Measurements from ENCODE around the gene CFP.
"Not testable (repeated sequence)": the region's sequence is repeated elsewhere in the genome, so short reads cannot be mapped to it uniquely, and the experiment has no call there.

CFP gene

GRCh38 chrX:47629419-47630200, at the start of gene CFP:
CFP (minus strand) TSS chrX:47629930; CDS start chrX:47629844, 86 bp downstream.
- no peak for DNase-seq

GRCh38 chrX:47675959-47676859, 46.5 kb upstream of the CFP start:
- not testable (repeated sequence) for DNase-seq

- no peak for DNase-seq
These were observed 45.0 kb upstream of the CFP start for GRCh38 chrX:47674776-47675175.

- DNase-seq = not testable (repeated sequence)
These were observed 36.1 kb upstream of the CFP start for GRCh38 chrX:47665797-47666196.

DNA sequence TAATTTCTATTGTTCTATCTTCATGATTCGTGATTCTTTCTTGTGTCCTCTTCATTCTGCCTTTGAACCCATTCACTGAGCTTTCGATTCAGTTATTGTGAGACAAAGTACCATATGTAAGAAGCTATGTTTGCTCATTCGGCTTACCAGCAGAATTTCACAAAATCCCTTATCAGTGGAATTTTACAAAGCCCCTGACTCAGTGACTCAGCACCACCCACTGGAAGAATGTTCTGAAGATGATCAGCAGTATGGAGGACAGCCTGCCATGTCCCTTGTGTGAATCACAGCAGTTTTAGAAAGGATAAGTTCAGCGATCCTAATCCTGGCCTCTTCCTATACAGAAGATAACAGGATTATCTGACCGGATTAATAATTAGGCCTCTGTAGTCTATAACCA, 35.0 kb upstream of the CFP start:
- DNase-seq = no peak

GRCh38 chrX:47662144-47662657, 32.5 kb upstream of the CFP start:
- DNase-seq = peak; percentile 59

- no peak for DNase-seq
These were observed 31.8 kb upstream of the CFP start for GRCh38 chrX:47661539-47661938.

GRCh38 chrX:47659421-47659726, 29.6 kb upstream of the CFP start:
- no peak for DNase-seq

DNA sequence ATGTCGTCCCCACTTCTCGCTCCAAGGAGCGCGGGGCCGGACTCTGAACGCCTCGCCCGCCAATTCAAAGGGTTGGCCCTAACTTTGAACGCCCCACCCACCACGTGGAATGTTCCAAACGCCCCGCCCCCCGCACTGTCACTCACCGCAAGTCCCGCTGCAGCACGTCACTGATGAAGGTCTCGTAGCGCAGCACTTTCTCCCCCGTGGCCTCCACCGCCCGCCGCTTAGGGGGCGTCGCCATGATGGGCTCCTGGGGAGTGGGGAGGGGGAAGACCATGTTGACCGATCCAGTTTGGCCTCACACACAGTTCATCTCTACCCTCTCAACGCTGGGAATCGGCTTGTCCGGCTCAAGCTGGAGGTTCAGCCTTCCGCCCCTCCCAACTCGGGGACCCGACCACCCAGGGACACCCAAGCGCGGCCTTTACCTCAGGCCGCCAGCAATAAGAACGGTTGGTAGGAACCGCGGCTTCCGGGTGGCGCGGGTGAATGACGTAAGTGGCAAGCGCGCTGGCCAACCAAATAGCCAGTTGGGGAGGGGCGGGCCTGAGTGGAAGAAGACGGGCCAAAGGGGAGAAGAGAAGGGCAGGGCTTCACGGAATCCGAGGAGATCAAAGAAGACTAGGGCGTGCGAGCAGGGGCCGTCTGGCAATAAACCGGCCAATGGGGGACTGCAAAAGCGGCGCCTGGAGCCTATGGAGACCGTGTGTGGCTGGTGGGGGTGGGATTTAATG, 29.1 kb upstream of the CFP start, which contains the start of gene UXT:
TSS of gene UXT (minus strand) at position 497 of the 737 bp plus-strand sequence. CDS start at position 244, 253 bp downstream.
- DNase-seq = peak; percentile 95

DNA sequence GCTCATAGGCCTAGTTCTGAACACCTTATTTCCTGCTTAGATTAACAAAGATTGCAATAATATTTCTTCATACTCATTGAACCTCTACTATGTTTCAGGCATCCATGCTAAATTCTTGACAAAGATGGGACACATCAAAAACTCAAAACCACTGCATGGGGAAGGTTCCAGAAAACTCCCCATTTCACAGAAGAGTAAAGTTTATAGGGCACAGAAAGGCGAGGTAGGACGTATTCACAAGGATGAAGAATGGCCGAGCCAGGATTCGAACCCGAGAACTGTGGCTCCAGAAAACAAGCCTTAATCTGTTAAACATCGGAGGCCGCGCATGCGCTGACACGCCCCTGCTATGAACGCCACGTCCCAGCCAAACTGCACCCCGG, 28.6 kb upstream of the CFP start:
- no peak for DNase-seq

DNA sequence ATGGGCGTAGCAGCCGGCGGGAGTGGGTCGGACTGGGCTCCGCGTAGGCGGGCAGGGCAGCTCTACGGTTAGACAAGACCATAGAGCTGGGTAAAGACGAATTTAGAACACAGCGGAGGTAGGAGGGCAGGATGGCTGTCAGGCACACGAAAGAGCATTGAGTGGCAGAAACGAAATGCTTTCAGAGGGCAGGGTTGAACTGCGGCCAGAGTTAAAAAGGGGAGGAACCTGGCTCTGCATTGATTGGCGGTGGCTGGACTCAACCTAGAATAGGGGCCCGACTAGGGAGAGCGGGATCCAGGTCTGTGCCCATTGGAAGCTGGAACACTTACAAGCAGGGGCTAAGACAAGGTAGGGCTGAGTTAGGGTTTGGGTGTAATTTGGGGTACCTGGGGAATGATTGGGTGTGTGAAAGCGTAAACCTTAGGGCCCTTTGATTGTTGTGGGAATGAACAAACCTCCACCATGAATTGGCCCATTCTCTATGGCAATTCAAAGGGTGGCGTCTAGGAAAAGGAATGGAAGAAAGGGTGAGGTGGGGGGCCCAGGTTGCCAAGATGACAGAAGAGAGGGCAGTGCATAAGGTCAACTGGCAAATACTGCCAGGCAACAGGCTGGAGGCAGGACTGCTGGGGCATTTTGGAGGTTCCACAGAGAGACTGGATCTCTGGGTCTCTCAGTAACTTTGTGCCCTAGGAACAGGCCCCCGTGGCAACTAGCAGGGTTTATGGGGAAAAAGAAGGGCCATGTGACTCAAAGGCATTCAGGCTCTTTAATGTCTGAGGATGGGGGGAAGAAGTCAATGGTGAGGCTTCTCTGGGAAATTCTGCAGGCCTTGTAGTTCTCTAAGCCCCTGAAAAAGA, 21.5 kb upstream of the CFP start:
- DNase-seq = no peak

DNA sequence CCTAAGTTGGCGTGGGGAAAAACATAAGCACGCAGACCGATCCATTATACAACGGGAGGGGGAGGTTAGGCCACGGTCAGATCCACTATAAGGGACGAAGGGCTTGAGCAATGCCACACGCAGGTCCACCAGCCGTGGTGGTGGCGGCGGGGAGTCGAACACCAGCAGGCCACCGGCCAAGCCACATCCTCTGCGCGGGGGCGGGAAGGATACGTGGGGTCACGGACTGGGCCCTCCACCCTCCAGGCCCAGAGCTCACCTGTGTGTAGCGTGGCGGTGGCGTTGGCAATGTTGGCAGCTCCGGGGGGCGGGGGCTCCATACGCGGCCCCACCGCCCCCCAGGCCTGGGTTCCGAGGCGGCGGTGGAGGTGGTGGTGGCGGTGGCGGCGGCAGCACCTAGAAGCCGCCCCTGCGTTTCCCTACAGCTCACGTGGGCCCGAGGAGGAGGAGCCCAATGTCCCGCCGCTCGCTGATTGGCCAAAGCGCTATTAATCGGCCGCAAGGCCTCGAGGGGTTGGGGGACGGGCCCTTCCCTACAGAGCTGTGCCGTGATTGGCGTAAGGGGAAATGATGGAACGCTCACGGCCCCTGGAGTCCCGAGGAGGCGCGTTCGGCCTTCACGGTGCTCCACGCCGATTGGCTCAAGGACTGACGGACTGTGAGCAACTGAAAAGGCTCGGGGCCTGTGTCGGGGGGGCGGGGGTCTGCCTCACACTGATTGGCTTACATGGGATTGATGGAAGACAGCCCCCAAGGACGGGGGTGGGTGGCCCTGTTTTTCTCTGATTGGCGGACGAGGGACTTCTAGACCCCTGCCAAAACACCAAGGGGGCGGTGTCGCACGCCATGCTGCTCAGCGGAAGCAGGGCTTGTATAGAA, 20.7 kb upstream of the CFP start, which contains the start of gene ELK1:
TSS of gene ELK1 (minus strand) at position 400 of the 879 bp plus-strand sequence. CDS start 9,122 bp downstream, outside the sequence.
- peak; percentile 88 for DNase-seq

GRCh38 chrX:47649781-47650163, 20.0 kb upstream of the CFP start:
- no peak for DNase-seq

DNA sequence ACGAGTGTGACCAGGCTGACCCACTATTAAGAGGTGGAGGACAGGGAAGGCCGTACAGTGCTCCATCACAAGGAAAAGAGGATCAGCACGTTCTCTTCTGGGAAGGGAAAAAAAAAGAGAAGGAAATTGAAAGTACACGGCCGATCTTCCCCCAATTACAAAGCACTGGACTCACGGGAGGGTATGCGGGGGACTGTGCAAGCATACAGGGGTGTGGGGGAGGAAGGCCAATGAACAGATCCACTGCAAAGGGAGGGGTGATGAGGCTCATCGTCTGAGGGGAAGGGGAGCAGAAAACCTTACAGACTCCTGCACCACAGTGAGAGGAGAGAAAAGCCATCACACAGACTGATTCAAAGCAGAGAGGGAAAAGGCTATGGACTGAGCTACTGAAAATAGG, 19.5 kb upstream of the CFP start:
- no peak for DNase-seq

GRCh38 chrX:47648376-47648775, 18.6 kb upstream of the CFP start:
- DNase-seq = no peak

GRCh38 chrX:47646636-47647035, 16.9 kb upstream of the CFP start:
- DNase-seq = no peak

GRCh38 chrX:47645530-47645929, 15.8 kb upstream of the CFP start:
- DNase-seq = no peak

- no peak for DNase-seq
These were observed 14.9 kb upstream of the CFP start for GRCh38 chrX:47644557-47645091.

- no peak for DNase-seq
These were observed 14.2 kb upstream of the CFP start for GRCh38 chrX:47643926-47644325.

GRCh38 chrX:47638816-47639215, 9.1 kb upstream of the CFP start:
- DNase-seq = no peak

Measured in stimulated activated CD8-positive, alpha-beta memory T cell treated with anti-CD3 and anti-CD28 coated beads, Interleukin-4, amount 100 ng/mL, for 48 hours (primary cell).